SK-N-SH treated with all-trans-retinoic acid at 6 μM for 48 hours (cell line): Measurements from ENCODE around the gene CDR2L.

ENCODE experiments used
- ATAC-seq: fragments of 200-7000 bp; cut with Tn5 transposase; 3 replicates; pipeline ENCODE4 v1.9.1; 2020; ENCODE audit warnings: mild to moderate bottlenecking, moderate library complexity
- ARNTL ChIP-seq: fragments of 450-650 bp; formaldehyde crosslinking; IDR thresholded peaks from 2 replicates; pipeline ENCODE4 v1.5.0; 2020; ENCODE audit warnings: low read depth, mild to moderate bottlenecking, moderate library complexity, borderline replicate concordance
- BACH2 ChIP-seq: fragments of 250-450 bp; sonication (Bioruptor Pico); IDR thresholded peaks from 2 replicates; pipeline ENCODE4 v1.9.0; 2021; ENCODE audit warnings: mild to moderate bottlenecking, borderline replicate concordance
- CREB5 ChIP-seq: fragments of 250-450 bp; sonication (Bioruptor Pico); IDR thresholded peaks from 2 replicates; pipeline ENCODE4 v1.5.1; 2020; ENCODE audit warnings: low read depth, mild to moderate bottlenecking, moderate library complexity
- CSDC2 ChIP-seq: fragments of 250-450 bp; sonication (Bioruptor Pico); IDR thresholded peaks from 2 replicates; pipeline ENCODE4 v1.5.0; 2020; ENCODE audit warnings: mild to moderate bottlenecking, moderate library complexity
- CSRNP3 ChIP-seq: fragments of 250-450 bp; sonication (Bioruptor Pico); IDR thresholded peaks from 2 replicates; pipeline ENCODE4 v1.5.1; 2021; ENCODE audit warnings: mild to moderate bottlenecking, moderate library complexity
- ESRRG ChIP-seq: fragments of 250-450 bp; sonication (Bioruptor Pico); IDR thresholded peaks from 2 replicates; pipeline ENCODE4 v1.6.1; 2021; ENCODE audit warnings: mild to moderate bottlenecking
- GLIS3 ChIP-seq: fragments of 250-450 bp; sonication (Bioruptor Pico); IDR thresholded peaks from 2 replicates; pipeline ENCODE4 v1.5.0; 2020; ENCODE audit warnings: mild to moderate bottlenecking, moderate library complexity
- ISL1 ChIP-seq: fragments of 250-450 bp; sonication (Bioruptor Pico); IDR thresholded peaks from 2 replicates; pipeline ENCODE4 v2.1.2; 2022; ENCODE audit warnings: mild to moderate bottlenecking, moderate library complexity
- OSR1 ChIP-seq: fragments of 250-450 bp; sonication (Bioruptor Pico); IDR thresholded peaks from 2 replicates; pipeline ENCODE4 v1.8.0; 2022; ENCODE audit warnings: moderate library complexity, mild to moderate bottlenecking, inconsistent platforms
- PATZ1 ChIP-seq: fragments of 250-450 bp; sonication (Bioruptor Pico); IDR thresholded peaks from 2 replicates; pipeline ENCODE4 v1.8.0; 2020; ENCODE audit warnings: mild to moderate bottlenecking, moderate library complexity, borderline replicate concordance
- POU6F1 ChIP-seq: fragments of 250-450 bp; sonication (Bioruptor Pico); IDR thresholded peaks from 2 replicates; pipeline ENCODE4 v1.8.0; 2021; ENCODE audit warnings: low read depth, mild to moderate bottlenecking, moderate library complexity, borderline replicate concordance
- PPARA ChIP-seq: fragments of 250-450 bp; sonication (Bioruptor Pico); IDR thresholded peaks from 2 replicates; pipeline ENCODE4 v1.5.0; 2020; ENCODE audit warnings: mild to moderate bottlenecking, borderline replicate concordance
- RARB ChIP-seq: fragments of 250-450 bp; sonication (Bioruptor Pico); IDR thresholded peaks from 2 replicates; pipeline ENCODE4 v1.8.0; 2021; ENCODE audit warnings: mild to moderate bottlenecking, moderate library complexity
- TCF4 ChIP-seq: fragments of 250-450 bp; sonication (Bioruptor Pico); IDR thresholded peaks from 2 replicates; pipeline ENCODE4 v1.8.0; 2021; ENCODE audit warnings: mild to moderate bottlenecking, moderate library complexity, borderline replicate concordance
- TOX ChIP-seq: fragments of 250-450 bp; sonication (Bioruptor Pico); IDR thresholded peaks from 2 replicates; pipeline ENCODE4 v1.8.0; 2021; ENCODE audit warnings: mild to moderate bottlenecking, moderate library complexity, borderline replicate concordance
- TSHZ2 ChIP-seq: fragments of 250-450 bp; sonication (Bioruptor Pico); IDR thresholded peaks from 2 replicates; pipeline ENCODE4 v1.5.0; 2020; ENCODE audit warnings: mild to moderate bottlenecking, moderate library complexity
- ZC3H10 ChIP-seq: fragments of 250-450 bp; sonication (Bioruptor Pico); IDR thresholded peaks from 2 replicates; pipeline ENCODE4 v1.5.1; 2021; ENCODE audit warnings: mild to moderate bottlenecking, moderate library complexity
- ZFP3 ChIP-seq: fragments of 250-450 bp; sonication (Bioruptor Pico); IDR thresholded peaks from 2 replicates; pipeline ENCODE4 v1.5.0; 2020; ENCODE audit warnings: mild to moderate bottlenecking, moderate library complexity
- ZFP30 ChIP-seq: fragments of 450-650 bp; formaldehyde crosslinking; IDR thresholded peaks from 2 replicates; pipeline ENCODE4 v1.5.0; 2022; ENCODE audit warnings: mild to moderate bottlenecking, moderate library complexity
- ZNF565 ChIP-seq: fragments of 450-650 bp; formaldehyde crosslinking; conservative IDR thresholded peaks from 2 replicates; pipeline ENCODE4 v1.5.0; 2020; ENCODE audit warnings: low read depth, mild to moderate bottlenecking, moderate library complexity
- ZNF70 ChIP-seq: fragments of 450-650 bp; formaldehyde crosslinking; IDR thresholded peaks from 2 replicates; pipeline ENCODE4 v1.5.0; 2020; ENCODE audit warnings: mild to moderate bottlenecking, moderate library complexity
- ZNF8 ChIP-seq: fragments of 450-650 bp; formaldehyde crosslinking; IDR thresholded peaks from 2 replicates; pipeline ENCODE4 v1.5.0; 2020; ENCODE audit warnings: mild to moderate bottlenecking, moderate library complexity

Gene CDR2L

GRCh38 chr17:74954115-74954514 lies 33.3 kb upstream of the CDR2L start:
- no peak for ATAC-seq

GRCh38 chr17:74954665-74955421 lies 32.6 kb upstream of the CDR2L start:
- TF ChIP-seq TCF4 (peak; percentile 49; the same call in 1 of the 2 replicates), GLIS3 (CRISPR knock-in tag) (no peak)
- ATAC-seq, result no peak

More at GRCh38 chr17:74954115-74954514, 33.3 kb upstream of the CDR2L start:
- no peak for TF ChIP-seq CREB5 (CRISPR knock-in tag)
- TF ChIP-seq CSRNP3 (CRISPR knock-in tag), result no peak
- no peak for TF ChIP-seq ZFP3
- no peak for TF ChIP-seq ARNTL (CRISPR knock-in tag)
- TF ChIP-seq PATZ1, result no peak
- no peak for TF ChIP-seq CSDC2
- TF ChIP-seq PPARA (CRISPR knock-in tag), result no peak
- no peak for TF ChIP-seq RARB (CRISPR knock-in tag)
- TF ChIP-seq ZFP30 (CRISPR knock-in tag), result no peak
- no peak for TF ChIP-seq ISL1 (CRISPR knock-in tag)
- no peak for TF ChIP-seq GLIS3 (CRISPR knock-in tag)
- no peak for TF ChIP-seq OSR1 (CRISPR knock-in tag)
- TF ChIP-seq ZC3H10 (CRISPR knock-in tag), result no peak
- no peak for TF ChIP-seq BACH2
- TF ChIP-seq TOX (CRISPR knock-in tag), result no peak

- no peak for ATAC-seq
- TF ChIP-seq ZNF565 (no peak), RARB (CRISPR knock-in tag) (no peak), OSR1 (CRISPR knock-in tag) (no peak)
Observed at GRCh38 chr17:74956093-74956492, 31.3 kb upstream of the CDR2L start.

- peak; percentile 75 for ATAC-seq
- no peak for TF ChIP-seq TSHZ2 (CRISPR knock-in tag)
- no peak for TF ChIP-seq RARB (CRISPR knock-in tag)
- no peak for TF ChIP-seq PPARA (CRISPR knock-in tag)
- TF ChIP-seq ISL1 (CRISPR knock-in tag), result no peak
- TF ChIP-seq ZNF70, result no peak
- TF ChIP-seq ZFP3, result no peak
- TF ChIP-seq ZNF8 (CRISPR knock-in tag), result no peak
- TF ChIP-seq POU6F1, result no peak
- no peak for TF ChIP-seq TOX (CRISPR knock-in tag)
- no peak for TF ChIP-seq OSR1 (CRISPR knock-in tag)
- TF ChIP-seq CREB5 (CRISPR knock-in tag), result no peak
- no peak for TF ChIP-seq ESRRG
- no peak for TF ChIP-seq ARNTL (CRISPR knock-in tag)
- TF ChIP-seq ZNF565, result no peak
Observed at GRCh38 chr17:74957935-74958740, 29.3 kb upstream of the CDR2L start.
